Thoracic aorta (tissue), 2 donors: ENCODE data around the gene SS18L1. TPM values are rescaled to one million over a fixed set of nuclear protein-coding genes. Genes with fewer than 3 reads are reported as not detected.
"Not testable (repeated sequence)": the region's sequence is repeated elsewhere in the genome, so short reads cannot be mapped to it uniquely, and the experiment has no call there.

Experiments used
- ATAC-seq: fragments of 150-250 bp; one replicate; pipeline ENCODE4 v1.8.0; 2017; ENCODE audit warnings: low read depth; ENCODE audit not compliant: insufficient number of reproducible peaks, low FRiP score
- DNase-seq: peaks from one replicate; pipeline ENCODE4 v3.0.0-alpha.2; 2020; ENCODE audit warnings: low spot score
- H3K27ac ChIP-seq, 2 donors: fragments of 200-600 bp; sonication (generic); 1 replicate in 1 of 2; 2 replicates in 1 of 2; pipeline ENCODE4 v1.5.1; 2016; ENCODE audit warnings: mild to moderate bottlenecking in 2 of 2, moderate library complexity in 2 of 2
- H3K27me3 ChIP-seq: fragments of 200-600 bp; sonication (generic); replicated peaks from 2 replicates; pipeline ENCODE4 v1.6.0; 2016; ENCODE audit warnings: mild to moderate bottlenecking; ENCODE audit not compliant: insufficient read depth
- H3K36me3 ChIP-seq: fragments of 200-600 bp; sonication (generic); one replicate; pipeline ENCODE4 v1.5.1; 2016
- H3K4me1 ChIP-seq, 2 donors: fragments of 200-600 bp; sonication (generic); 1 replicate in 1 of 2; 2 replicates in 1 of 2; pipeline versions ENCODE4 v1.5.1 to v1.6.0; 2016; ENCODE audit warnings: low read depth in 2 of 2, mild to moderate bottlenecking in 1 of 2; ENCODE audit not compliant: control insufficient read depth in 1 of 2
- H3K4me3 ChIP-seq: fragments of 200-600 bp; sonication (generic); 2 replicates; pipeline ENCODE4 v1.5.1; 2016; ENCODE audit warnings: mild to moderate bottlenecking
- H3K9me3 ChIP-seq: fragments of 200-600 bp; sonication (generic); 2 replicates; pipeline ENCODE4 v1.5.1; 2016
- total RNA-seq, 2 donors: library from RNA; depleted of rRNA; stranded (reverse); fragments of >200 nt; gene quantifications; one replicate each; pipeline versions ENCODE4 v1.1.0 to v1.2.3, GENCODE V29; 2016
- TF ChIP-seq, protein P1 (sequence below): fragments of 200-600 bp; sonication (generic); IDR thresholded peaks from one replicate; pipeline ENCODE4 v1.5.1; 2019; ENCODE audit warnings: antibody characterized with exemption

SS18L1 gene
- total RNA-seq, 2 donors from 2014 or later: 10.7 to 21.7 TPM

DNA sequence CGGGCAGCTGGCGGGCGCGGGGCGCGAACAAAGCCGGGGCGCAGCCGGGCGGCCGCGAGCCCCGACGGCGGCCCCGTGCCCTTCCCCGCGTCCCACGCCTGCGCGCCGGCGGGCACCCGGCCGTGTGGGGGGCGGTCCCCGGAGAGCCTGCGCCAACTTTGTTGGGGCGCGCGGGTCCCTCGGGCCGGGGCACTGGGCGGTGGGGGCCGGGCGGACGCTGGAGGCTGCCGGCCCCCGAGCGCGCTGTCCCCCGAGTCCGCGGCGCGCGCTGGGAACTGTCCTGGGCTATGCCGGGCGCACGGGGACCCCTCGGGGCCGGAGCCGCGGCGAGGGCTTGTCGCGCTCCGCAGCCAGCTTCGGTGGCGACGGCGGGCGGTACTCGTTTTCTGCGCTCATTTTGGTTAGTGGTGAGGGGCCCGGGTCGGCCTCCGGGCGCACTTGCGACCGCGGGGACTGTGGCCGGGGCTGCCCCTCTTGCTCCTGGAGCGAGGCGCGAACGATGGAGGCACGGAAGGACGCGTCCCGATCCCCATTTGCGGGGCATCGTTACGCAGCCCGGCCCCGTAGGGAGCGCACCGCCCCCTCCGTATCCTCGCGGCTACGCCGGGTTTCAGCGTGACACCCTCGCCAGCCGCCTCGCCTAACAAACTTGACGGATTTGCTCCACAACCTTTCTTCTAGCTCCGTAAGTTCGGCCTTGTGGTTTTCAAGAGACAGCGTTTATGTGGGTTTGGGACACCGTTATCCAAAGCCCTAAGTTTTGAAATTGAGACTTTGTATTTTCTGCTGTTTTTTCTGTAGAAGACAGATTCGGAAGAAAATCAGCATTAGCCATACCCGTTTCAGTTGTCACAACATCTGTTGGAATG is 622 bp downstream of the SS18L1 start:
- Histone ChIP-seq H3K27ac (peak overlapping the region; percentile 85 to 89), H3K4me1 (peaks cover 25 to 52% of the 10 kb centered on the region in 2 donors), H3K9me3 (no peaks in the 10 kb centered on the region), H3K27me3 (no peaks in the 10 kb centered on the region), H3K36me3 (peaks cover 13% of the 10 kb centered on the region), H3K4me3 (peak overlapping the region; percentile 89)
- ATAC-seq (no peak), DNase-seq (no peak)
- TF ChIP-seq, protein P1, sequence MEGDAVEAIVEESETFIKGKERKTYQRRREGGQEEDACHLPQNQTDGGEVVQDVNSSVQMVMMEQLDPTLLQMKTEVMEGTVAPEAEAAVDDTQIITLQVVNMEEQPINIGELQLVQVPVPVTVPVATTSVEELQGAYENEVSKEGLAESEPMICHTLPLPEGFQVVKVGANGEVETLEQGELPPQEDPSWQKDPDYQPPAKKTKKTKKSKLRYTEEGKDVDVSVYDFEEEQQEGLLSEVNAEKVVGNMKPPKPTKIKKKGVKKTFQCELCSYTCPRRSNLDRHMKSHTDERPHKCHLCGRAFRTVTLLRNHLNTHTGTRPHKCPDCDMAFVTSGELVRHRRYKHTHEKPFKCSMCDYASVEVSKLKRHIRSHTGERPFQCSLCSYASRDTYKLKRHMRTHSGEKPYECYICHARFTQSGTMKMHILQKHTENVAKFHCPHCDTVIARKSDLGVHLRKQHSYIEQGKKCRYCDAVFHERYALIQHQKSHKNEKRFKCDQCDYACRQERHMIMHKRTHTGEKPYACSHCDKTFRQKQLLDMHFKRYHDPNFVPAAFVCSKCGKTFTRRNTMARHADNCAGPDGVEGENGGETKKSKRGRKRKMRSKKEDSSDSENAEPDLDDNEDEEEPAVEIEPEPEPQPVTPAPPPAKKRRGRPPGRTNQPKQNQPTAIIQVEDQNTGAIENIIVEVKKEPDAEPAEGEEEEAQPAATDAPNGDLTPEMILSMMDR: no peak

DNA sequence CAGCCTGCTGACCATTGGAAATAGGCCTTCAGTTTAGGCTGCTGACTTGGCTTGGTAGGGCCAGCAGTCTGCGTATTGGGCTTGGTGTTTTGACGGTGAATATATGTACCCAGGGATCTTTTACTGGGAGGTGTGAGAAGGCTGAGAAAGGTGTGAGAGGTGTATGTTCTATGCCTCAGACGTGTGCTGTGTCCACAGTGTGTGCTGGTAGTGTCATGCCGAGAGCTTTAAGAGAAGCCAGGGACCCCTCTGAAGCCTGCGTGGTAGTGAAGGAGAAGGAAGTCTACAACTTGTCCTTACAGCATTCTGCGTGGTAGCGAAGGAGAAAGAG is 2.1 kb downstream of the SS18L1 start:
- no peak overlapping the region for H3K4me3 ChIP-seq

DNA sequence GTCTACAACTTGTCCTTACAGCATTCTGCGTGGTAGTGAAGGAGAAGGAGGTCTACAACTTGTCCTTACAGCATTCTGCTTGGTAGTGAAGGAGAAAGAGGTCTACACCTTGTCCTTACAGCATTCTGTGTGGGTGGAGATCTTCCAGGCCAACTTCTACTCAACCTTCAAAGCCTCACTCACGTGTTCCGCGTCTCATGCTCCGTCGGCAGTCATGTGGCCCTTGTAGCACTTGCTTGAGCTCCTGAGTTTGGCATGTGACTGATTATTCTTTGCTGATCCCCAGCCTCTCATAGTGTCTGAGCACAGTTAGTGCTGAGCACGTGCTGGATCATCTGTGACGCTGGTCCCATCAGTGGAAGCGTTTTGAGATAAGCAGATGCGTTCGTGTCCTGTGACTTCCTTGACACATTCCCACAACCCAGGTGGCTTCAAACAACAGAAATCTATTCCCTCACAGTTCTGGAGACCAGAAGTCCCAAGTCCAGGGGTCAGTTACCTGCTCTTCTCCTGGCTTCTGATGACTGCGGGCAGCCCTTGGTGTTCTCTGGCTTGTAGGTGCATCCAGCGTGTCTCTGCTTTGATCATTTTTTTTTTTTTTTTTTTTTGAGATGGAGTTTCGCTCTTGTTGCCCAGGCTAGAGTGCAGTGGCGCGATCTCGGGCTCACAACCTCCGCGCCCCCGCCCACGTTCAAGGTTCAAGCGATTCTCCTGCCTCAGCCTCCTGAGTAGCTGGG is 2.6 kb downstream of the SS18L1 start:
- TF ChIP-seq, protein P1: no peak
- no peaks in the 10 kb centered on the region for H3K9me3 ChIP-seq
- no peak overlapping the region for H3K4me3 ChIP-seq
- no peak for ATAC-seq
- no peaks in the 10 kb centered on the region for H3K27me3 ChIP-seq
- no peak for DNase-seq
- H3K4me1 ChIP-seq: peaks cover 19 to 40% of the 10 kb centered on the region in 2 donors
- no peak overlapping the region for H3K27ac ChIP-seq
- H3K36me3 ChIP-seq: peaks cover 4% of the 10 kb centered on the region

More for the DNA sequence above, 2.1 kb downstream of the SS18L1 start:
- Histone ChIP-seq H3K27ac (no peak overlapping the region), H3K27me3 (no peaks in the 10 kb centered on the region), H3K4me1 (peaks cover 24 to 45% of the 10 kb centered on the region in 2 donors), H3K9me3 (no peaks in the 10 kb centered on the region), H3K36me3 (peaks cover 1% of the 10 kb centered on the region)
- ATAC-seq (no peak), DNase-seq (no peak)
- TF ChIP-seq, protein P1: no peak

DNA sequence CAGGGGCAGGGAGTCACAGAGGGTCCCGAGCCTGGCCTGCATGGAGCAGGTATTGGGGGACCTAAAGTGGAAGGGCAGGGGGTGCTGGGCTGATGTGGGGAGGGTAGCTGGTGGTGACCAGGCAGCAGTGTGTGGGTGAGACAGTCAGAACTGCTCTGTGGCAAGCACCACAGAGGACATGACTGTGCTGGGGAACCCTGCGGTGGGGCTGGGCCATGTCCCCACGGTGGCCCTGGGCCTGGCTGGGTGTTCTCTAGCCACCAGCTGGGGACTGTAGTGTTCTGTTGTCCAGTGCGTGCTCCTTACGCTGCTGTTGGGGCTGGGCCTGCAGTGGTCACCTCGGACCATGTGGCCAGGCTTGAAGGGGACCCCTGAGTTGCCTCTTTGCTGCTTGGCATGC is 3.6 kb downstream of the SS18L1 start:
- Histone ChIP-seq H3K27ac (no peak overlapping the region), H3K9me3 (no peaks in the 10 kb centered on the region), H3K36me3 (peaks cover 4% of the 10 kb centered on the region), H3K4me1 (peaks cover 9 to 30% of the 10 kb centered on the region in 2 donors), H3K27me3 (no peaks in the 10 kb centered on the region), H3K4me3 (no peak overlapping the region)
- ATAC-seq: no peak
- TF ChIP-seq, protein P1: no peak
- DNase-seq: no peak

DNA sequence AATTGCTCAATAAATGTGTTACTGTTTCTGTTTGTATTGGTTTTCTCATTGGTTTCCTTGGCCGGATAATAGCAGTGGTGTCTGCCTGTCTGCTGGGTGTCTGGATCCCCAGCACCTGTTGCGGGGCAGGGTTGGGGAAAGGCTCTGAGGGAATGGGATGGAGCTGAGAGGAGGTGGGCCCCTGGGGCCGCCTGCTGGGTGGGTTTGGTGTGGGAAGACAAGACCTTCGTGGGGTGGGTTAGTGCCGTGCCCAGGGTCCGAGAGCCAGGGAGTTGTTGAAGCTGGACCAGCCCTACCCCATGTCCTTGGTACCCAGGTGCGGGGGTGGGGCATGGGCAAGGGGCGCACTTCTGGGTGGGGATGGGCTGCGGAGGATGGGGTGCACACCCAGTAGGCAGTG is 4.0 kb downstream of the SS18L1 start:
- H3K27ac ChIP-seq: no peak overlapping the region
- H3K9me3 ChIP-seq: no peaks in the 10 kb centered on the region
- H3K36me3 ChIP-seq: peaks cover 4% of the 10 kb centered on the region
- ATAC-seq (no peak), DNase-seq (no peak)
- no peaks in the 10 kb centered on the region for H3K27me3 ChIP-seq
- H3K4me3 ChIP-seq: no peak overlapping the region
- TF ChIP-seq, protein P1: no peak
- peaks cover 9 to 29% of the 10 kb centered on the region in 2 donors for H3K4me1 ChIP-seq

DNA sequence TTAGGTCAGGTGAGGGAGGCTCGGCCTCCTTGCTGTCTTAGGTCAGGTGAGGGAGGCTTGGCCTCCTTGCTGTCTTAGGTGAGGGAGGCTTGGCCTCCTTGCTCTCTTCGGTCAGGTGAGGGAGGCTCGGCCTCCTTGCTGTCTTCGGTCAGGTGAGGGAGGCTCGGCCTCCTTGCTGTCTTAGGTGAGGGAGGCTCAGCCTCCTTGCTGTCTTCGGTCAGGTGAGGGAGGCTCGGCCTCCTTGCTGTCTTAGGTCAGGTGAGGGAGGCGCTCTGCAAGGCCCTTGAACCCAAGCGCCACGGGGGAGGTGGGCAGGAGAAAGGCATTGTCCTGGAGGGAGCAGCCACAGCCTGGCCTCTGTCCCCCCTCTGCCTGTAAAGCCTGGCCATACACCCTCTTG is 4.8 kb downstream of the SS18L1 start:
- not testable (repeated sequence) for H3K9me3 ChIP-seq, H3K4me3 ChIP-seq, H3K27me3 ChIP-seq, ATAC-seq, H3K27ac ChIP-seq, DNase-seq, H3K36me3 ChIP-seq
- H3K4me1 ChIP-seq: peaks cover 9 to 29% of the 10 kb centered on the region in 2 donors
